CD4-positive, alpha-beta T cell treated with Interleukin-6 at 100 ng/mL for 8 hours (primary cell): ENCODE data around the gene TUG1.

ENCODE experiments used
- DNase-seq: peaks from one replicate; pipeline ENCODE4 v3.0.0-alpha.2; 2020; ENCODE audit warnings: mixed read lengths, low spot score

Gene TUG1

DNA sequence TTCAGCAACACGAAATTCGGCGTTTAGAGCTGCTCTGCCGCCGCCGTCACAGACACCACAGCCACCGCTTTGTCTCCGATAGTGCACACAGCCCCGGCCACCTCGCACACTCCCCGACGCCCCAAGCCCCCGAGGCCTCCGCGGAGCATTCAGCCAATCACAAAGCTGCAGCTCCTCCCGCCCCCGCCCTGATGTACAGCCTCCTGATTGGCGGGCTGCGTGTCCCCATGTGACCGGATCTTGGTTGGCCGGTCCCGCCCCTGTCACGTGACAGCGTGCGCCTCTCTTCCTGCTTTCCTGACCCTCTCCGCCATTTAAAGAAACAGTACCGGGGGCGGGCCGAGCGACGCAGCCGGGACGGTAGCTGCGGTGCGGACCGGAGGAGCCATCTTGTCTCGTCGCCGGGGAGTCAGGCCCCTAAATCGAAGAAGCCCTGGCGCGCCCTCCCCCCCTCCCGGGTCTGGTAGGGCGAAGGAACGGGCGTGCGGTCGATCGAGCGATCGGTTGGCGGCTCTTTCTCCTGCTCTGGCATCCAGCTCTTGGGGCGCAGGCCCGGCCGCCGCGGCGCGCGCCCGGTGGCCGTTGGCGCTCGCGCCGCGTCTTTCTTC lies at the start of gene TUG1:
Gene TUG1, plus strand, starts transcription at position 342 of the 608 bp plus-strand sequence.
- DNase-seq = peak; percentile 98

DNA sequence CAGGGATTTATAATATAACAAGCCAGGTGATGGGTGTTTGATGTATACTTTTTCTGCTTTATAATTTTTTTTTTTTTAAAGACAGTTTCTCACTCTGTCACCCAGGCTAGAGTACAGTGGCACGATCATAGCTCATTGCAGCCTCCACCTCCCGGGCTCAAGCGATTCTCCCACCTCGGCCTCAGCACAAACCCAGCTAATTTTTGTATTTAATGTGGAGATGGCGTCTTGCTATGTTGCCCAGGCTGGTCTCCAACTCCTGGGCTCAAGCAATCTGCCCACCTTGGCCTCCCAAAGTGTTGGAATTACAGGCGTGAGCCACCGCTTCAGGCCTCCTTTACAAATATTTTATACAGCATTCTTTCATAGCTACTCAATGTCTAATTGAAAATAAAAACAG lies 49.1 kb upstream of the TUG1 start:
- no peak for DNase-seq

DNA sequence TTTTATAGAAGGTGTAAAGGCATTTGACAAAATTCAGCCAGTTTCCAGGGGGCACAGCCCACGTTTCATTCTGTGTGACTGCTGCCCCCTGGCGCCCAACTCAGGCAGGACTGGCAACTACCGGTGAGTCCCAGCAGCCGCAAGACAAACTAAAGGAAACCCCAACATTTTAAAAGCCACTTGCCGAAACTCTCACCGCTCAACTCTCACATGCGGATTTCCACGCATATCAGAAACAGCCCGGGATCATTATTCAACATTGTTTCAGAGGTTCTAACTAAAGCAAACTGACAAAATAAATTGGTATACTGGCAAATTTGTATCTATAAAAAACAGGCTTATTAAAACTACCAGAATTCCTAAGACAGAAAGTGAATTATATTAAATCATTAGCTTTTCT lies 48.7 kb upstream of the TUG1 start:
- DNase-seq = peak; percentile 79

DNA sequence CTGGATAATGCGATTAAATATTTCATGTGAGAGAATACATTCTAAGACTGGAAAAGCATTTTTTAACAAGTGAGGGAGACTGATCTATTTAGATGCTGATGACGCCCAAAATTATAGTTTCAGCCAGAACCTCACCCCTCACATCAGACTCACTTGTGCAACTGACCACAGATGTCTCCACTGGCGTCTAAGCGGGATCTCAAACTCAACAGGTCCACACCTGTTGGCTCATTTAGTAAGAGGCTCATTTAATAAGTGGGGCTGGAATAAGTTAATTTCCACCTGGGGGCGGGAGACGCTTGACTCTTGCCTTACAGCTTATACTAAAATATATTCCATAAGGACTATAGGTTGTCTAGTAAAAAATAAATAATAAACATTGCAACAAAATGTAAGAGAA lies 48.0 kb upstream of the TUG1 start:
- no peak for DNase-seq

DNA sequence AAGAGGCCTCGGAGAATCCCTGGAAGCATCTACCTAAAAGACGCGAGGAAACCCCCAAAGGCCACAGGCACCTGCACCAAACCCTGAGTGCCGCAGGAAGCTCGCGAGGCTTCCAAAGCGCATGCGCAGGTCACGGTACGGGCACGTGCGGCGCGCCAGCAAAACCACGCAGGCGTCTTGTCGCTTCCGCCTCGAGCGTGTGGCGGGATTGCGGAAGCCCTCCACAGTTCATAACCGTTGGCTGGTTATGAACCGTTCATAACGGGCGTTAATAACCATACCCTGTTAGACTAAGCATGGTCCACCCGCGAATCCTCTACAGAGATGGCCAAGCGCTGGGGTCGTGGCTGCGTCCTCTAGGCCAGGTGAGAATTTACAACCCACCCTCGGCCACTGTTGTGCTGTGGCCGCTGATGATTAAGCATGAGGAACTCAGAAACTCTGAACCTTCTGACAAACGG lies 46.9 kb upstream of the TUG1 start:
- peak; percentile 82 for DNase-seq

DNA sequence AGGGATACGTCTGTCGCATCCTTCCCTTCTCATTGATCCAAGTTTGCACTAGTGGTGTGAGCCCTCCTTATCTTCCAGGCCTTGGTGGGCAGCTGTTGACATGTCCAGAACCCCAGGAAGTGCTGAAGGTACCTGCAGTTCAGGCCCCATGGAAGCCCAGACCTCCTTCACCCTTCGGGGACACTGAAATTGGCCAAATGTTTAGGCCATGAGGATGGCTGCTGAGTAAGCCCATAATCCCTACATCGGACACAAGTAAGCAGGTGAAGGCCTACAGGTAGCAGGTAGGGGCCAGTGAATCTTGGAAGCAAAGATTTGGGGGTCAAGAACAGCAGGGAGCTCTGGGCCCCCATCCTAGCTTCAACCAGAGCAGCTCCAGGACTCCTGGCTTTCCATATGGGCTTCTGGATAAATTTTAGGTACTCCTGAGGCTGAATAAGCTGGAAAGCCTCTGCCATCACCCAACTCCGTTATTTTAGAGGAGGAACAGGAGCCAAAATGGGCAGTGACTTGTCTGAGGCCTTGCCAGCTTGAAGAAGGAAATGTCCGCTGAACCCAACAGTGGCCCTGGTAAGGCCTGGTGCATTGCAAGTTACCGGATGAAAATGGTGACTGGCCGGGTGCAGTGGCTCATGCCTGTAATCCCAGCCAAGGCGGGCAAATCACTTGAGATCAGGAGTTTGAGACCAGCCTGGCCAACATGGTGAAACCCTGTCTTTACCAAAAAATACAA lies 45.7 kb upstream of the TUG1 start:
- DNase-seq = no peak

DNA sequence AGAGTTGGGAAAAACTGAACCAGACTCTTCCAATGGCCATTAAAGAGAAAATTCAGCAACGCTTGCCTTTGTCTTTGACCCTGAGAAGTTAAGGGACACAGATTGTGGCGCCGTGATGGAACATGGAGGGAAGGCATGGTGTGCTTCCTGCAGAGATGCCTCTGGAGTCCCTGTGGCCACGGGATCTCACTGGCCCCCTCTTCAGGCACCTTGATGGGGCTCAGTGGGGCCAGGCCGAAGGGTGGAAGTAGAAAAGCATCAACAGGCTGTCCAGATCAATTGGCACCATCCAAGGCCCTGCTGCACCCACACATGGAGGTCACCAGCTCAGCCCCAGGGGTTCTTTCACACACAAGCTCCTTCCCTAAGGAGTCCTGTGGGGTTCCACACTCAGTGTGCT lies 43.4 kb upstream of the TUG1 start:
- DNase-seq = no peak

DNA sequence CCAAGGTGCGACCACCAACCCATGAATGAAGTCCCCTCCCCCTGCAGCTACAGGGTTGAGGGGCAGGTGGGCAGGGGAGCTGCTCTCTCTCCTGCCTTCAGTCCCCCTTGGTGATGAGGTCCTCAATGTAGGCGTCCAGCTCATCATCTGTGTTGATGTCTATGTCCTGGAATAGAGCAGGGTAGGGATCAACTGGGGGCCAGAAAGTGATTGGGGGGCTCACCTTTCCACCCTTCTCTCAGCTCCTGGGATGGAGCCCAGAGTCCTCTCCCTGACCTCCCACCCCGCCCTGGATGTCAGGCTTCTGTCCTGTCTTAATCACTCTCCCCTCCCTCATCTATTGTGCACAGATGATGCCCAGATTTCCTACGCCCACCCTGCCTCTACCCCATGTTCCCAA lies 42.4 kb upstream of the TUG1 start:
- no peak for DNase-seq

DNA sequence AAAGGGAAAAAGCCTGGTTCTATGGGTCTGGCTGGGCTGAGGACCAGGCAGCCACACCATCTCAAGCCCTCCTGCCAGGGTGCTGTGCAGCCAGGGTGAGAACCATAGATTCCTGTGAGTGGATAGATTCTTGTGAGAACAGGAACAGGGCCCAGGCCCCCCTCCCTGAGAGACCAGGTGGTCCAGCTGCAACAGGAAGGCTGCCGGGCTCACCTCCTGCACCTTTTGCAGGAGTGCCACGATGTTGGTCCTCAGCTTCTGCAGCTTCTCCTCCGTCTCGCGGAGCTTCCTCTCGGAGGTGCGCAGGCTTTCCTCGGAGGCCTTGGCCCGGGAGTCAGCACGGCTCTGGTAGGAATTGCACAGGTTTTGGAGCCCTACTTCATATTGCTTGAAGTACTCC lies 41.3 kb upstream of the TUG1 start:
- no peak for DNase-seq

DNA sequence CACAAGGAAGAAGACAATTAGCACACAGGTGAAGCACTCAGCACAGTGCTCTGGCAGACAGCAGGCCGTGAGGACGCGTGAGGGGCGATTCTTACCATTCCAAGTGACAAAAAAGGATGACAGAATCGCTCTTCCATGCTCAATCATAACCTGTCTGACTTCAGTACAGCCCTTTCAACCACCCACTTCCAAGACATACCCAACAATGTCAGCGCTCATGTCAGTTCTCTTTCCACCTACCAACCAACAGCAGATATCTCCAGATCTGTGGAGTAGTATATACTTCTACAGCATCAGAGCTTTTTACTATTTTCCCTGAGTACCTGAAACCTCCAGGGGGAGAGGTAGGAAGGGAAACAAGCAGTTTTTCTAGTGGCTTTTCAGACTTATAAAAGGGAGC lies 40.7 kb upstream of the TUG1 start:
- no peak for DNase-seq

DNA sequence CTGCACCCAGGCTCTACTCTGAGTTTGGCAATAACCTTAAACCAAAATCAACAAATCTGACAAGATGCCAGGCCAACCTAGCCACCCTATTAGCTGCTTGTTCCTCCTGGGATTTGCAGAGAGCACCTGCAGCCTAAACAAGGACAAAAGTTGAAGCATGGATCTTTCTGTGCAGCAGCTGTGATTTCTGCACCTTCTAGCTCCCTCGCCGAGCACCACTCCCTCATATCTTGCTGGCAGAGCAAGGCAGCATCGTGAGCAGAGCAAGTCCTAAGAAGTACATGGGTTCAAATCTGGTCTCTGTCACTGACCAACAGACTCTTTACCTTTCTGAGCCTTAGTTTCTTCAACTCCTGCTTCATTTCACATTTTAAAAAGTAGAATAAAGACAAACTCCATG lies 38.8 kb upstream of the TUG1 start:
- DNase-seq = no peak

DNA sequence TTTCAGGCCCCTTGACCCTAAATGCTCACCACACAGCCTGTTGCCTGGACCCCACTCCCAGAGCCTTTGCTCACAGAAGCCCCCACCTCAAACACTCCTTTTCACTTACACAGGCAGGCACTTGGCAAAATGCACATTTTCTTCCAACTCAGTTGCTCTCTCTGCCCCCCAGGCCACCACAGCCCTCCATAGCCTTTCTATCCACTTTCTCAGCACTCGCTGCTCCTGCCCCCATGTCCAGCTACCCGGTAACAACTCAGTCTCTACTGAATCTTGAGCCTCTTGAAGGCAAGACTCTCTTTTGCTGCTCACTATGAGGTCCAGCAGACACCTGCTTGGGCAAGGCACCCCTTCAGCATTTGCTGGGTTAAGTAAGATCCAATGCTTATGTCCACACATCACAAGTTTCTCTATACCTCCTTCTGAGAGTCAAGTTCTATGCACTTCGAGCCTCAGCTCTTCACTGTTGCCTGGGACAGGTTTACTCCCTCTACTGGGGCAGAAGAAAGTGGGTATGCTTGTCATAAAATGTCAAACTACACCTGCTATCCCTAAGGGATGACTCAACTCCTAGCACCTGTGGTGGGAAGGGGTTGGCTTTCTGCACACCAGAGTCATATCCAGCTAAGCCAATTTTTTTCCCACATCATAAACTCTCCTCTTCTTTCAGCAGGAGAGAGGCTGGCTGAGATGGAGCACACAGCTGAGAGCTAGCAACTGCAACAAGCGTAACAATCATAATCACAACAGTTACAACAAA lies 37.3 kb upstream of the TUG1 start:
- DNase-seq = no peak

DNA sequence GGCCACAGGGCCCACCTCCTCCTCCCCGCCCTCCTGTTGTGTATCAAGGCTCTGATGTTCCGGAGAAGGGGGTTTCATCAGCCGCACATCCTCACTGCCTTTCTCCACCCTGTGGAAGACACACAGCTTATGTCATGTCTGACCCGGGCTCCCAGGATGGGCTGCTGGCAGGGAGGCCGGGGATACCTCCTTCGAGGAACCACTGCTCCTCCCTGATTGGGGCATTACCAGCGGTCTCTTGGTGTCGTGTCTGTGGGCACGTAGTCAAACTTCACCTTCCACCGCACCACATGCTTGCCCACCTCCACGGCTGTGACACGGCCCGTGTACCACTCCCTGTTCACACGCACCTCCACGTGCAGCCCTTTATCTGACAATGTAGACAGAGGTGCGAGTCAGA lies 36.4 kb upstream of the TUG1 start:
- no peak for DNase-seq

DNA sequence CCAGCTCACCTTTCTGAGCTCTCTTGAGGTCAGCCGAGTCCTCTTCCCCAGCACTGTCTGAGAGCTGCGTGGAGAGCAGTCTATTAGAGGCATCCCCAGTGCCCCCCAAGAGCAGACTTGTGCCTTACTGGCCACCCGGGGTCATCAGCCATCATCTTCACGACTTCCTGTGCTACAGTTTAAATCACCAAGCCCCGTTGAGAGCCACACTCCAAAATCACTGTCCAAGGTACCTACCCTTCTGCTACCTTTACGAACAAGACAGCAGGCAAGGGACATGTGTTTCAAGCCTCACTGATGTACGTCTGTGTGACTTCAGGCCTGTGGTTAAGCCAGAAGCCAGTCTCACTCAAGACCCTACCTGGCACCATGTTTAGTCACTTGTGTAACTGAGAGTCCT lies 35.6 kb upstream of the TUG1 start:
- no peak for DNase-seq

DNA sequence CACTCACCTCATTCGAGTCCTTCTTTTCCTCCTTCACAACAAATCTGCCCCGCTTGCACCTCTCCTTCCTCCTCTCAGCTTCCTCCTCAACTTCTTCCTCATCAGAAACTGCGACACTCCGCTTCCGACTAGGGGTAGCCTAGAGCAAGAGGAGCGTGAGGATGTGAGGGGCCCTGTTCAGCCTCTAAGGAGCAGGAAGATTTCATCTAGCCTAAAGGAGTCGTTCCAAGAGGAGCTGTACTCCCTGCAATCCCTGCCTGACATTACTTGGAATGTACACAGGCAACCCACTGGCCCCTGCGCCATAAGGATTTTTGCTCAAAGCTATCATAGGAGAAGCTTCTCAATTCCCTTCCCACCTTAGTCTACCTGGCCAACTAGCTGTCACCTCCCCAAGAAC lies 35.0 kb upstream of the TUG1 start:
- no peak for DNase-seq

DNA sequence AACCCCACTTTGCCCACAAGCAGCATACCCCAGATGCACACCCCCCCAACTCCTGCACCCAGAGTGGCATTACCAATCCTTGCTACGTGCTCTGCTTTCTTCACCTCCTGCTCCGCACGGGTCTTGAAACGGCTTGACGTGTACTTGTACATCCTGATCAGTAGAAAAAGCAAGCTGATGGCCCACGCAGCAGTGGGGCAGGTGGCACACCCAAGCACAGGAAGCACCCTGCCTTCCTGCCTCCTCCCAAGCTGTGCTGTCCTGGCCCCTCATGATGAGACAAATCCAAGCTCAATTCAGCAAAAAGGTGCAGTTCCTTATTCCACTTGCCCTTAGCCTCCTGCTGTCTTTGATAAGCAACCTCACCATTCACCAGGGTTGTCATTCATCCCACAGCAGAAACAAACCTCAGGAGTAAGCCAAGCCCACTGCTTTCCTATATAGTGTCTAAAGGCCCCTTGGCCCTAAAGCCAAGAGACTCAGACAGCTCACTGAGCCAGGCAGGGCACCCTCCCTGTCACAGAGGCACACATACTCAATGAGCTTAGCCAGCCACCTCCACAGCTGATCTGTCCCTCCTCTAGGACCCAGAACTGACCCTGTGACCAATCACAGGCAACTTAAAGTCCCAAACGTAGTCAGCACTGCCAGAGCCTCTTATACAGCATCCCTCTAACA lies 28.2 kb upstream of the TUG1 start:
- DNase-seq = peak; percentile 70

DNA sequence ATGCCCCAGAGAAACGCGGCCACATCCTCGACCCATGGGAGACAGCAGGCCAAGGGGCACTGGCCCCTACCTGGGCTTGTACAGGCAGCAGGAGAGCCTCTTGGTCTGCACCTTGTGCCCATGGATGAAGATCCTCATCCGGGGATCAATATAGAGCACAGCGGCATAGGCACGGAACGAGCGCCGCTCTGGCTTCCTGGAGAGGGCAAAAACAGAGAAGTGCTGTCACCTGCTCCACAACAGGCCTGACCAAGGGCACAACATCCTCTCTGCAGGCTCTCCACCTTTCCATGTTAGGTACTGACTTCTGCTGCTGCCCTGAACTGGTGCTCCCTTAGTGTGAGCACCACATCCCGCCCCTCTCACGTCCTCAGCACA lies 27.7 kb upstream of the TUG1 start:
- DNase-seq = peak; percentile 27

DNA sequence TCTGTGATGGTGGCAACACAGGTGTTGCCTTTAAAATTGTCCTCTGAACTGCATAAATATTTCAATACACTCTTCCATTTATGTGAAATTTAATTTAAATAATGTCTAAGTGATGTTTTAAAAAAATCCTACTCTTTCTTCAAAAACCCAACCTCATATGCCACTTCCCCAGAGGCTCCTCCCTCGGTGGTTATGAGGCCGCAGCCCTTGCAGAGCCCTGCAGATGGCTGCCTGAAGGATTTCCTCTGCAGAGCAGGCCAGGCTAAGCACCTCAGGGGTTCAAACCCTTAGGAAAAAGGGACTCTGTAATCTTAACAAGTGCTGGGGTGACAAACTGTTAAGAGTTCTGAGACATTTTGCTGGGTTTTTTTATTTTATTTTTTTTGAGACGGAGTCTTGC lies 25.7 kb upstream of the TUG1 start:
- peak; percentile 72 for DNase-seq

DNA sequence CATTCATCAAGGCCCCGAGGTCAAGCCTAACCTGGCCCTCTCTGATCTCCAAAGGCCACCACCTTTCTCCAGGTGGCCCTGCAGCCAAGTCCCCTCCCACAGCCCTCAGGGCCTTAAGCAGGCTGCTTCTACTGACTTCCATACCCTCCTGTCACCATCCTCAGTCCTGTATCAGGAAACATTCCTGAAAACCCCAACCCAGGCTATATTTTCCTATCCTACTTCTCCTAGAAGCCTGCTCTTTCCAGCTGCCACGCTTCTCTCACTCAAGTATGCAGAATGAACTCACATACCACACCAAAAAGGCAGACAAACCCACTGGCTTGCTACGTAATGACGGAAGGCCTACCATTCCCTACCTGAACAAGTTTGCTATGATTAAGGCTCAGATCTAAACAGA lies 24.1 kb upstream of the TUG1 start:
- DNase-seq = no peak

DNA sequence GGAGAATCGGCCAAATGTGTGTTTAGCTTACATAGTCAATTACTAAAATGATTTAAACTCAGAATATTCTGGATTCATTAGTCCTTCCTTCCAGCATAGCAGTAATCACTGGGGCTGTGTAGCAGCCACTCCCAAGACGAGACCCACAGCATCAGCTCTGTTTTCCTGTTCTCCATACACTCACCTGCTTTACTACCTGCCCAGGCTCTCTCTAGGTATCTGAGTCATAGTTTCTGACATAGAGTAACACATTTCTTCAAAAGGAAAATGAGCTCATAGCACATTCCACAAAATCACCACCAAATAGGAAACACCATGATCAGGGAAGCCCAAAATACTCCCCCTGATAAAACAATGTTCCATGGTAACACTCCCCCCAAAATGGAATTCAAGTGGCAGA lies 23.4 kb upstream of the TUG1 start:
- DNase-seq = no peak

DNA sequence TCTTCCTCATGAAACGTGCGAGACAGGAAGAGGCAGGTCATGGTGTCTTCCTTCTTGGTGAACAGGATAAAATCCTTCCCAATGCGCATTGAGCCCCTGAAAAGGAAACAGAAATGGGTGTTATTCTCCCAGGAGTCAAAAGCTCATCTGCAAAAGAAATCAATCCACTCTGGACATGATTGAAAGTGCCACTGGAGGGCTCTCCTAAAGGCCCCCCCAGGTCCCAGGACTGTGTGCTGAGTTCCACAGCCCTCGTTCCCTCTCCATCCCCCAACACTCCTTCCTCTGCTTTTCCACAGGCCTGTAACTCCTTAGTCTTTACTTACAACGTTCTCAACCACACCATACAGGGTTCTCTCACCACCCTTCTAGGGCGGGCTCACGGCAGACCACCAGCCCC lies 22.7 kb upstream of the TUG1 start:
- no peak for DNase-seq

DNA sequence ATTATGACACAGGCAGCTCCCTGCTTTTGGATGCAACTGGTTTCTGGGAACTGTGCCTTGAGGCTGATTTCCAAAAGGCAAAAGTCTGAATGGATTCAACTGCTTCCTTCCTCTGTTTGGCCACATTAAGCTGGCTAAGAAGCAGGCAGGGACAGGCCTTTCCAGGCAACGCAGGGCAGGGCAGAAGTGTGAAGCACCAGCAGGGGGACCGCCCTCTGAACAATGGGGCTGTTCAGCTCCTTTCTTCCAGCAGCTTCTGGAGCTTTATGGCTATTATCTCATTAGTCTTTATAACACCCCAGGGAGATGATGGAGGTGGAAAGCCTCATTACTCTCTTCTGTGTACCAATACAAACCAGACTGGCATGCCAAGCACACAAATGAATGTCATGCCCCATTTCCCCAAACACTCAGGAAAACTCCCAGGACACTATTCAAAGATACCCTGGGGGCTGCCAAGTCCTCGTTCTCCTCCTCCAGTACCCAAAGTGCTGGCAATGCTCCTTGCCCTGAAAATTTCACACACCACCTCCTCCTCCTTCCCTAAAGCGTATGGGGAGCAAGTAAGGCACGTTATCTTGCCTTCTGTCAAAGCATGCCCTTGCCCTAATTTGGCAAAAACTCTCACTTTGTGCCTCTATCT lies 21.8 kb upstream of the TUG1 start:
- no peak for DNase-seq
